DND-41 (cell line): ENCODE data around the gene FHL3.

Experiments
- CTCF ChIP-seq: IDR thresholded peaks from 2 replicates; pipeline ENCODE4 v1.5.1; 2012; ENCODE audit warnings: borderline replicate concordance, low read length, moderate library complexity, mild to moderate bottlenecking; ENCODE audit not compliant: poor library complexity, severe bottlenecking; ENCODE audit errors: extremely low read depth
- EZH2 ChIP-seq: IDR thresholded peaks from 3 replicates; pipeline ENCODE4 v1.6.1; 2012; ENCODE audit warnings: borderline replicate concordance, low read depth, mild to moderate bottlenecking, moderate library complexity, low read length, inconsistent platforms; ENCODE audit not compliant: severe bottlenecking

- TF ChIP-seq EZH2 (no peak), CTCF (no peak)
These were observed 29.6 kb upstream of the FHL3 start for GRCh38 chr1:38034871-38035270.
